HepG2 (cell line): ENCODE results near the gene MAPK9. TPM values are rescaled to one million over a fixed set of nuclear protein-coding genes. Genes with fewer than 3 reads are reported as not detected.
A peak's percentile ranks its signal among the peaks of the same experiment; 100 is the strongest.

Experiments
- CEBPB ChIP-seq: IDR thresholded peaks from 2 replicates; pipeline ENCODE4 v1.6.1; 2011; ENCODE audit warnings: low read depth, low read length, improper control_type of control experiment, borderline replicate concordance
- EP300 ChIP-seq, 3 experiments: sonication (generic) in 1 of 3; formaldehyde crosslinking in 1 of 3; IDR thresholded peaks; 2 replicates each; pipeline versions ENCODE4 v1.5.1 to v1.6.1; 2011 to 2020; ENCODE audit warnings: low read depth in 2 of 3, low read length in 2 of 3, borderline replicate concordance in 1 of 3, improper control_type of control experiment in 1 of 3, mild to moderate bottlenecking in 1 of 3, missing genetic modification reagents in 1 of 3, moderate library complexity in 1 of 3
- GATAD2A ChIP-seq: IDR thresholded peaks from 2 replicates; pipeline ENCODE4 v1.6.1; 2016
- HNF4A ChIP-seq: sonication (generic); formaldehyde crosslinking; IDR thresholded peaks from 2 replicates; pipeline ENCODE4 v1.4.0; 2020; ENCODE audit warnings: missing genetic modification reagents
- LCORL ChIP-seq, 2 experiments: fragments of 450-650 bp in 1 of 2; sonication (generic) in 1 of 2; formaldehyde crosslinking in 1 of 2; IDR thresholded peaks; 2 replicates each; pipeline versions ENCODE4 v1.5.0 to v1.6.1; 2017 to 2020; ENCODE audit warnings: antibody characterized with exemption in 1 of 2, missing genetic modification reagents in 1 of 2
- NR2F6 ChIP-seq, 2 experiments: IDR thresholded peaks; 2 replicates each; pipeline ENCODE4 v1.6.1; 2016; ENCODE audit warnings: antibody characterized with exemption in 1 of 2, mild to moderate bottlenecking in 1 of 2
- ZKSCAN5 ChIP-seq: sonication (generic); formaldehyde crosslinking; IDR thresholded peaks from 2 replicates; pipeline ENCODE4 v1.5.1; 2020; ENCODE audit warnings: mild to moderate bottlenecking, missing genetic modification reagents
- ZMYM2 ChIP-seq: sonication (generic); formaldehyde crosslinking; IDR thresholded peaks from 2 replicates; pipeline ENCODE4 v1.8.0; 2022; ENCODE audit warnings: mild to moderate bottlenecking, missing genetic modification reagents
- ZNF264 ChIP-seq: sonication (generic); formaldehyde crosslinking; IDR thresholded peaks from 2 replicates; pipeline ENCODE4 v1.4.0; 2020; ENCODE audit warnings: missing genetic modification reagents
- ZNF660 ChIP-seq: sonication (generic); formaldehyde crosslinking; IDR thresholded peaks from 2 replicates; pipeline ENCODE4 v1.5.1; 2020; ENCODE audit warnings: mild to moderate bottlenecking, low read depth, missing genetic modification reagents, borderline replicate concordance
- polyA plus RNA-seq, 8 experiments: library from polyadenylated mRNA; depleted of rRNA in 3 of 8; stranded (reverse) in 7 of 8; unstranded in 1 of 8; fragments of >200 nt; fragmentation: Illumina TruSeq in 4 of 8; extraction: Trizol in 4 of 8; gene quantifications; 2 replicates each; pipeline versions ENCODE4 v1.2.1 to v1.2.3, GENCODE V29; 2011 to 2016; ENCODE audit warnings: low read depth in 4 of 8, missing spikeins in 1 of 8, mixed read lengths in 1 of 8; ENCODE audit not compliant: insufficient read depth in 1 of 8
- total RNA-seq, 5 experiments: library from RNA; depleted of rRNA; stranded (reverse); fragments of >200 nt; fragmentation: Illumina TruSeq; extraction: Trizol; gene quantifications; 2 replicates each; pipeline ENCODE4 v1.2.3, GENCODE V29; 2016; ENCODE audit warnings: low read depth in 1 of 5
- TF ChIP-seq, protein P1 (sequence below): sonication (generic); formaldehyde crosslinking; conservative IDR thresholded peaks from 2 replicates; pipeline ENCODE4 v1.4.0; 2020; ENCODE audit warnings: mild to moderate bottlenecking, missing genetic modification reagents, moderate library complexity

The MAPK9 gene
- total and polyA plus RNA-seq, 2 of the 13 experiments (the other 11 are each of a cell fraction or from before 2014, with no cell fraction given) = 30.1 to 56.1 TPM

DNA sequence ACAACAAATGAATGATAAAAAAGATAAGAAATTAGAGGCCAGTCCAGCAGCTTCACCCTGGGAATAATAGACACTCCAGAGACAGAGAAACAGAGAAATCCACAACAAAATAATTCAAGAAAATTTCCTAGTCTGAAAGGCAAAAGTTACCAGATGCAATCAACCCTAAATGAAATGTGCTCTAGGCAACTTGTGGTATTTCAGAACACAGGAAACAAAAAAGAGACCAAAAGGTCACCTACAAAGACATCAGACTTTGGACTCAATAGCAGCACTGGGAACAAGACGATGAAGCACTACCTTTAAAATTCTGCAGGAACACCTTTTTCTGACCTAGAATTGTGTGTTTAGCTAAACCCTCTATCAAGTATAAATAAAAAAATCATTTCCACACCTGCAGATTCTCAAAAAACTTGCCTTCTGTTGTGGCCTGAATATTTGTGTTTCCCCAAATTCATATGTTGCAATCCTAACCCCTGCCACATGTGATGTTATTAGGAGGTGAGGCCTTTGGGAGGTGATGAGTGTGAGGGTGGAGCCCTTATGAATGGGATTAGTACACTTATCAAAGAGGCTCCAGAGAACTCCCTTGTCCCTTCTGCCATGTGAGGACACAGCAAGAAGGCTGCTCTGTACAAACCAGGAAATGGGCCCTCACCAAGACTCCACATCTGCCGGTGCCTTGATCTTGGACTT, 5.9 kb upstream of the MAPK9 start (continued):
- TF ChIP-seq LCORL (IDR thresholded peaks at IDR 0.05) (no peak), LCORL (CRISPR knock-in tag; IDR thresholded peaks at IDR 0.05) (peak; percentile 28; the same call in 1 of the 2 replicates), ZNF264 (peak; percentile 98), ZKSCAN5 (CRISPR knock-in tag) (peak; percentile 91), GATAD2A (CRISPR knock-in tag) (no peak), ZMYM2 (no peak), ZNF660 (CRISPR knock-in tag) (no peak), CEBPB (peak; percentile 23; the same call in 1 of the 2 replicates), EP300 (IDR thresholded peaks at IDR 0.05; ENCODE audit: low read depth in 2 of 2, low read length in 2 of 2) (0 out of 4 replicates have a peak, but pooled peaks of 1 of the 2 experiments have one; percentile 5), EP300 (CRISPR knock-in tag; IDR thresholded peaks at IDR 0.05; ENCODE audit: borderline replicate concordance) (no peak), HNF4A (CRISPR knock-in tag) (peak; percentile 75), NR2F6 (IDR thresholded peaks at IDR 0.05) (peak; percentile 60), NR2F6 (CRISPR knock-in tag; IDR thresholded peaks at IDR 0.05) (peak; percentile 46; the same call in 1 of the 2 replicates)
- TF ChIP-seq, protein P1, sequence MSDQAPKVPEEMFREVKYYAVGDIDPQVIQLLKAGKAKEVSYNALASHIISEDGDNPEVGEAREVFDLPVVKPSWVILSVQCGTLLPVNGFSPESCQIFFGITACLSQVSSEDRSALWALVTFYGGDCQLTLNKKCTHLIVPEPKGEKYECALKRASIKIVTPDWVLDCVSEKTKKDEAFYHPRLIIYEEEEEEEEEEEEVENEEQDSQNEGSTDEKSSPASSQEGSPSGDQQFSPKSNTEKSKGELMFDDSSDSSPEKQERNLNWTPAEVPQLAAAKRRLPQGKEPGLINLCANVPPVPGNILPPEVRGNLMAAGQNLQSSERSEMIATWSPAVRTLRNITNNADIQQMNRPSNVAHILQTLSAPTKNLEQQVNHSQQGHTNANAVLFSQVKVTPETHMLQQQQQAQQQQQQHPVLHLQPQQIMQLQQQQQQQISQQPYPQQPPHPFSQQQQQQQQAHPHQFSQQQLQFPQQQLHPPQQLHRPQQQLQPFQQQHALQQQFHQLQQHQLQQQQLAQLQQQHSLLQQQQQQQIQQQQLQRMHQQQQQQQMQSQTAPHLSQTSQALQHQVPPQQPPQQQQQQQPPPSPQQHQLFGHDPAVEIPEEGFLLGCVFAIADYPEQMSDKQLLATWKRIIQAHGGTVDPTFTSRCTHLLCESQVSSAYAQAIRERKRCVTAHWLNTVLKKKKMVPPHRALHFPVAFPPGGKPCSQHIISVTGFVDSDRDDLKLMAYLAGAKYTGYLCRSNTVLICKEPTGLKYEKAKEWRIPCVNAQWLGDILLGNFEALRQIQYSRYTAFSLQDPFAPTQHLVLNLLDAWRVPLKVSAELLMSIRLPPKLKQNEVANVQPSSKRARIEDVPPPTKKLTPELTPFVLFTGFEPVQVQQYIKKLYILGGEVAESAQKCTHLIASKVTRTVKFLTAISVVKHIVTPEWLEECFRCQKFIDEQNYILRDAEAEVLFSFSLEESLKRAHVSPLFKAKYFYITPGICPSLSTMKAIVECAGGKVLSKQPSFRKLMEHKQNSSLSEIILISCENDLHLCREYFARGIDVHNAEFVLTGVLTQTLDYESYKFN (CRISPR knock-in tag) = peak; percentile 60
